Measurements from ENCODE around the gene PPP1R12C.
A peak's percentile ranks its signal among the peaks of the same experiment; 100 is the strongest.

PPP1R12C gene

GRCh38 chr19:55116859-55117662 lies at the start of gene PPP1R12C:
Gene PPP1R12C (minus strand): TSS chr19:55117637. CDS start chr19:55117543, 94 bp downstream.
- Mint-ChIP-seq H3K27me3 (no peaks in the 10 kb centered on the region), H3K27ac (peak within 1 kb of the TSS; percentile 92), H3K36me3 (peaks cover 12 to 14% of the 10 kb centered on the region in 2 donors), H3K4me1 (peaks cover 26 to 48% of the 10 kb centered on the region in 2 donors), H3K9me3 (no peaks in the 10 kb centered on the region), H3K4me3 (peak within 1 kb of the TSS; percentile 97 to 98)
- no peak for DNase-seq
- ATAC-seq (replicated peaks) = peak; percentile 32 to 33

GRCh38 chr19:55166530-55167268 lies 49.3 kb upstream of the PPP1R12C start, which contains the start of gene DNAAF3:
Gene DNAAF3 (minus strand): TSS chr19:55166613. CDS start chr19:55166413, 200 bp downstream.
- Mint-ChIP-seq H3K4me1 (peaks cover 8 to 11% of the 10 kb centered on the region in 2 donors), H3K27ac (peak within 1 kb of the TSS; percentile 53), H3K27me3 (peaks cover 61 to 73% of the 10 kb centered on the region in 2 donors), H3K36me3 (peaks cover 5 to 7% of the 10 kb centered on the region in 2 donors), H3K4me3 (peak within 1 kb of the TSS; percentile 79 to 82), H3K9me3 (peaks cover 6 to 7% of the 10 kb centered on the region in 2 donors)
- DNase-seq = peak; percentile 72
- ATAC-seq (replicated peaks) = peak; percentile 95

GRCh38 chr19:55165952-55166529 lies 48.6 kb upstream of the PPP1R12C start:
- peak overlapping the region; percentile 79 to 82 for H3K4me3 Mint-ChIP-seq
- ATAC-seq (replicated peaks) (peak; percentile 41 to 61), DNase-seq (no peak)
- H3K27ac Mint-ChIP-seq = no peak overlapping the region
- peaks cover 60 to 74% of the 10 kb centered on the region in 2 donors for H3K27me3 Mint-ChIP-seq
- H3K36me3 Mint-ChIP-seq = peaks cover 5% of the 10 kb centered on the region in 2 donors
- peaks cover 6 to 7% of the 10 kb centered on the region in 2 donors for H3K9me3 Mint-ChIP-seq
- peaks cover 8 to 11% of the 10 kb centered on the region in 2 donors for H3K4me1 Mint-ChIP-seq

- Mint-ChIP-seq H3K4me3 (no peak overlapping the region), H3K9me3 (peaks cover 5 to 6% of the 10 kb centered on the region in 2 donors), H3K27me3 (peaks cover 73 to 81% of the 10 kb centered on the region in 2 donors), H3K4me1 (peaks cover 7 to 22% of the 10 kb centered on the region in 2 donors), H3K27ac (no peak overlapping the region), H3K36me3 (peaks cover 7% of the 10 kb centered on the region in 2 donors)
- ATAC-seq (replicated peaks) = no peak
- DNase-seq = no peak
These were observed 44.3 kb upstream of the PPP1R12C start for GRCh38 chr19:55161571-55162322.

GRCh38 chr19:55160986-55161365 lies 43.5 kb upstream of the PPP1R12C start:
- Mint-ChIP-seq H3K36me3 (peaks cover 3% of the 10 kb centered on the region in 2 donors), H3K27me3 (peaks cover 72 to 81% of the 10 kb centered on the region in 2 donors), H3K4me3 (no peak overlapping the region), H3K27ac (no peak overlapping the region), H3K4me1 (peaks cover 8 to 23% of the 10 kb centered on the region in 2 donors), H3K9me3 (peaks cover 0 to 4% of the 10 kb centered on the region in 2 donors)
- no peak for DNase-seq
- ATAC-seq (replicated peaks) = no peak

GRCh38 chr19:55160128-55160985 lies 42.9 kb upstream of the PPP1R12C start:
- peak overlapping the region; percentile 46 to 63 for H3K4me3 Mint-ChIP-seq
- peaks cover 8 to 23% of the 10 kb centered on the region in 2 donors for H3K4me1 Mint-ChIP-seq
- peaks cover 0 to 4% of the 10 kb centered on the region in 2 donors for H3K9me3 Mint-ChIP-seq
- DNase-seq = peak; percentile 80
- peak; percentile 95 to 96 for ATAC-seq (replicated peaks)
- peaks cover 3% of the 10 kb centered on the region in 2 donors for H3K36me3 Mint-ChIP-seq
- H3K27me3 Mint-ChIP-seq = peaks cover 66 to 77% of the 10 kb centered on the region in 2 donors
- peak overlapping the region; percentile 49 for H3K27ac Mint-ChIP-seq

DNA sequence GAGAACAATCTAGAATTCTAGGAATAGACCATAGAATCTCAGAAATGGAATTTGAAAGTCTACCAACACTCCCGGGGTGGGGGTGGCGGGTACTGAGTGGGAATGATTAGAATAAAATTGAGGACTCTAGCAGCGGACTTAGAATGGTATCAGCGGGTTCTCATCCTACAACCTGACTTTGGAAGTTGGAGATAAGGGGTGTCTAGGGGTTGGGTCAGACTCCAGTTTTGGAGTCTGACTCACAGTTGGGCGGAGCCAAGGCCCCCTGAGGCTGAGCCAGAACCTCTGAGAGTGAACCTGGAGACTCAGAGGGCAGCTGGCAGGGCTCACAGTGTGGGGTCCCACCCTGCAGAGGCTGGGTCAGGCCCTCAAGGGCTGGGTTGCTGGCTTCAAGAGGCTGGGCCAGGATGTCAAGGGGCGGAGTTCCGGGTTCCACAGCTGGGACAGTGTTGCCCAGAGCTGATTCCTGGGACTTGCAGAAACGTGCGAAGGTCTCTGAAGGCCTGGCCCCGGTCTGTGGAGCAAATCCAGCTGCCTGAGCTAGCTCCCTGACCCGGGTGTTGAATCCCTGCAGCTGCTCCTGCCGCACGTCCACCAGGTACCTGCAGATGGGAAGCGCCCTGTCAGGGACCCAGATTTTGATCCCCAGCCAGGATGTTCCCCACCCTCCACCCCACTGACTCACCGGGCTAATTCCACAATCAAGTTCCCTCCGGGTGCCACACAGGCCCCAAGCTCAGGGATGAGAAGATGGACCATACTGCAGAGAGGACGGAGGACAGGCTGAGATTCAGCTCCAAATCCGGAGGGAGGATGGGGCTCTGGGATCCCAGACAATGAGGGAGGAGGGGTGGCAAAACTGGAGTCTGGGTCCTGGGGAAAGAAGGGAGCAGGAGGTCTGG lies 41.7 kb upstream of the PPP1R12C start:
- DNase-seq (no peak), ATAC-seq (replicated peaks) (no peak)
- no peak overlapping the region for H3K4me3 Mint-ChIP-seq
- peaks cover 11 to 24% of the 10 kb centered on the region in 2 donors for H3K4me1 Mint-ChIP-seq
- peak overlapping the region; percentile 6 for H3K27ac Mint-ChIP-seq
- H3K36me3 Mint-ChIP-seq = peaks cover 3 to 6% of the 10 kb centered on the region in 2 donors
- H3K9me3 Mint-ChIP-seq = peaks cover 0 to 4% of the 10 kb centered on the region in 2 donors
- H3K27me3 Mint-ChIP-seq = peaks cover 66 to 74% of the 10 kb centered on the region in 2 donors

GRCh38 chr19:55158423-55158822 lies 41.0 kb upstream of the PPP1R12C start:
- Mint-ChIP-seq H3K4me3 (no peak overlapping the region), H3K4me1 (peaks cover 14 to 29% of the 10 kb centered on the region in 2 donors), H3K27me3 (peaks cover 64 to 74% of the 10 kb centered on the region in 2 donors), H3K9me3 (peaks cover 0 to 7% of the 10 kb centered on the region in 2 donors), H3K36me3 (peaks cover 3 to 9% of the 10 kb centered on the region in 2 donors), H3K27ac (no peak overlapping the region)
- ATAC-seq (replicated peaks) (no peak), DNase-seq (no peak)

DNA sequence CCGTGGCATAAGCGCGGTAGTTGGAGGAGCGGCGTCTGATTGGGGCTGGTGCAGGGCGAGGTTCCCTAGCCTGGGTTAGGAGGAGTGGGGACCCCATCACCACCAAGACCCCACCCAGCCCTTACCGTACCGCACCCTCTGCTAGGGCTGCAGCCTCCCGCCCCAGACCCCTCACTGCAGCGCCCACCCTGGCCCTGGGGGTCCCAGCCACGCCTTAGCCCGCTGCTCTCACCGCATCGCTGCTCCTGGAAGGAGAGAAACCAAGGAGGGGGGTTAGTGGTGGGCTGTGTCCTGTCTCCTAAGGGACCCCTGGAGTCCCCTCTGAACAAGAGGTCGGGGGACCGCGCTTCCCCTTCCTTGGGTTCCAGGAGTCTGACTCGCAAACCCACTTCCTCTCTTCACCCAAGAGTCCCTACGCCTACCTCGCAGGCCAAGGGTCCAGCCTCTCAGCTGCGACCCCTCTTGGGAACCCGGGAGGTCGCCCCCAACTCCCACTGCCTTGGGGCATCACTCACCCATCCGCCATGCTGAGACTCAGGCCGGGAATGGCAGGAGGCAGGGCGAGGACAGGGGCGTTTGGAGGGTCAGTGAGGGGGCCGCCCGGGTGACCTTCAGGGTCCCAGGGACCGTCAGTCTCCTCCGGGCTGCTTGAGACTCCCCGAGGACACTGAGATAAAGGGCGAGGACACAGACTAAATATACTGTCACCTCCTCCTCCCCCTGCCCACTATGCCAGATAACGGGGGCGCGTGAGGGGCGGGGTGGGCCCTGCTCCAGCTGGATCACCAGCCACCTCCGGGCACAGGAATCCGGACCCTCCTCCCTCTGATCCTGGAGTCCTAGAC lies 39.8 kb upstream of the PPP1R12C start, which contains the start of gene TNNI3:
Gene TNNI3 (minus strand): TSS at position 669 of the 845 bp plus-strand sequence. CDS start 143 bp downstream, at position 526.
- Mint-ChIP-seq H3K36me3 (peaks cover 3 to 10% of the 10 kb centered on the region in 2 donors), H3K9me3 (peaks cover under 1 to 7% of the 10 kb centered on the region in 2 donors), H3K4me1 (peaks cover 14 to 30% of the 10 kb centered on the region in 2 donors), H3K27ac (peak within 1 kb of the TSS; percentile 31), H3K27me3 (peaks cover 64 to 74% of the 10 kb centered on the region in 2 donors), H3K4me3 (peak within 1 kb of the TSS in 1 of 2 donors; percentile 43)
- DNase-seq = no peak
- ATAC-seq (replicated peaks) = no peak

DNA sequence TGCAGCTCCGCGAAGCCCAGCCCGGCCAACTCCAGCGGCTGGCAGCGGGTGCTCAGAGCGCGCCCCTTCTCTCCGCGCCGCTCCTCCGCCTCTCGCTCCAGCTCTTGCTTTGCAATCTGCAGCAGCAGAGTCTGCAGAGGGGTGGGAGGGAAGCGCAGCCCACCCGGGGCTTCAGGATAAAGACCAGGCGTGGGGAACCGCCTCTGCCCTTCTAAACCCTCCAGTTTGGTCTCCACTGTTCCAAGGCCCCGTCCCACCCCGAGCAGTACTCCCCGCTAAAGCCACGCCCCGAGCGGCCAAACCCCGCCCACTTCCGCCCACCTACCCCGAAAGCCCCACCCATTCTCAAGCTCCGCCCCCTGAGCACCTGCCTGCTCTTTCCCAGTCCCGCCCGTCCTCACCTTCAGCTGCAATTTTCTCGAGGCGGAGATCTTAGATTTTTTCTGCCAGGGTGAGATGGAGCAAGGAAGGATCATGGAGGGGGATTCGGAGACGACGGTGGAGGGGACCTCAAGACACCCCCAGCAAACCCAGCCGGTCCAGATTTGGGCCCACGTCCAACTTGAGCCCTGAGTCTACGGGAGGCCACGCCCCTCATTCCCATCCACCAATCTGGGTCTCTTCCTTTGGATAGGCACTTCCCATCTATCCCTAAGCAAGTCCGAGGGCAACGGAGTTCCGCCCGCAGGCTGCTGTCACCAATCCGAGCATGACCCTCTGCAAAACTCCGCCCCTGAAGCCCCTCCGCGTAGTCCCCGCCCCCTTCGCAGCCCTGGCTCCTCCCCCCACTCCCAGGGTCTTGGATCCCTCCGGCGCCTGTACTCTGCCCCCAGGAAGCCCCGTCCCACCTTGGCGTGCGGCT lies 39.0 kb upstream of the PPP1R12C start:
- Mint-ChIP-seq H3K4me3 (peak overlapping the region in 1 of 2 donors; percentile 43), H3K4me1 (peaks cover 18 to 39% of the 10 kb centered on the region in 2 donors), H3K27ac (peak overlapping the region; percentile 31), H3K9me3 (peaks cover 9 to 13% of the 10 kb centered on the region in 2 donors), H3K27me3 (peaks cover 65 to 70% of the 10 kb centered on the region in 2 donors), H3K36me3 (peaks cover 7 to 15% of the 10 kb centered on the region in 2 donors)
- DNase-seq (no peak), ATAC-seq (replicated peaks) (no peak)

Measured in stimulated activated naive B cell treated with anti-CD40 and anti-IgM and Interleukin-4, amounts not matched to agents 10 μg/mL and 1 μg/mL and 100 μg/mL, for 72 hours (primary cell).